NK-92 (cell line): ENCODE data around the gene SAE1.

ENCODE experiments used
- DNase-seq: peaks from one replicate; lab custom pipeline; 2025; ENCODE audit not compliant: unreplicated experiment; lab: John Stamatoyannopoulos, UW

SAE1 gene

DNA sequence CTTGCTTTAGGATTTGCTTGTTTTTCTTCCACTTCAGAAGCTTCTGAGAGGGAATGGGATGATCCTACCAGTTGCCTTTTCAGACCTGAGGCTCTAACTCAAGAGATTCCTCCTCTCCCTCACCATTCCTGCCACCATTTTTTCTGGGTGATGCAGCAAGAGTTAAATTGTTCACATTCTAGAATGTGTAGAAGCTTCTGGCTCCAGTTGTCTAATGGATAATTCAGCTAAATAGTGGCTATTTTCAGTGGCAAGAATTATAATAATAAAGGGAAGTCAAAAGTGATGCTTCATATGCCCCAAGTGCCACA, 79.5 kb downstream of the SAE1 start:
- no peak for DNase-seq

DNA sequence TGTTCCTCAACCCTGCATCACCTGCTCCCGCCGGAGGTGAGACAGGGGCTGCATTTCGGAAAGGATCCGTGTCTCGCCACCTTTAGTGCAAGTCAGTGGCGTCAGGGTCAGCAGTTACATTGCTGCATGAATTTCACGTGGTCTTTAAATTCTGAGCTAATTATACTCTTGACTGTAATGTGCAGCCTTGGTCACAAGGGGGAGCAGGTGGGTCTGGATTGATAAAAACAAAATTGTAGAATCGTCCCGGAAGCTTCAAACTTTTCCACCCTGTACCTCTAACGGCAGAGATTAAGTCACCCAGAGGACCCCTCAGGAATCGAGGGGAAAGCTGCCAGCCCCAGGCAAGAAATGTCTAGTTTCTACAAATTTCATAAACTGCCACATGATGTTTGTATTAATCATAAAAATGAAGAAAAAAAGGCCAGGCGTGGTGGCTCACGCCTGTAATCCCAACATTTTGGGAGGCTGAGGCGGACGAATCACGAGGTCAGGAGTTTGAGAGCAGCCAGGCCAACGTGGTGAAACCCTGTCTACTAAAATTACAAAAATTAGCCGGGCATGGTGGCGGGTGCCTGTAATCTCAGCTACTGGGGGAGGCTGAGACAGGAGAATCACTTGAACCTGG, 80.2 kb downstream of the SAE1 start:
- no peak for DNase-seq

DNA sequence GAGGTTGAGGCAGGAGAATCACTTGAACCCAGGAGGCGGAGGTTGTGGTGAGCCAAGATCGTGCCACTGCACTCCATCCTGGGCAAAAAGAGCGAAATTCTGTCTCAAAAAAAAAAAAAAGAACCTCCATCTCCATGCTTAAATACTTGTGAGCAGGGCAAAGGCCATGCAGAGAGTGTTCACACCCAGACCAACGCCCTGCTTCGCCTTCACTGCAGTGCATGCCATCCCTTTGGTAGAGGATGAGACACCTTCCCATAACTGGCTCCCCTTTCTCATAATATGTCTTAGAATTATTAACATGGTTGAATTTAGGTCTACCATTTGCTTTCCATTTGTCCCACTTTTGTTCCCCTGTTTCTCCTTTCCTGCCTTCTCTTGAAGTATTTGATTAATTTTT, 84.9 kb downstream of the SAE1 start:
- DNase-seq = no peak

DNA sequence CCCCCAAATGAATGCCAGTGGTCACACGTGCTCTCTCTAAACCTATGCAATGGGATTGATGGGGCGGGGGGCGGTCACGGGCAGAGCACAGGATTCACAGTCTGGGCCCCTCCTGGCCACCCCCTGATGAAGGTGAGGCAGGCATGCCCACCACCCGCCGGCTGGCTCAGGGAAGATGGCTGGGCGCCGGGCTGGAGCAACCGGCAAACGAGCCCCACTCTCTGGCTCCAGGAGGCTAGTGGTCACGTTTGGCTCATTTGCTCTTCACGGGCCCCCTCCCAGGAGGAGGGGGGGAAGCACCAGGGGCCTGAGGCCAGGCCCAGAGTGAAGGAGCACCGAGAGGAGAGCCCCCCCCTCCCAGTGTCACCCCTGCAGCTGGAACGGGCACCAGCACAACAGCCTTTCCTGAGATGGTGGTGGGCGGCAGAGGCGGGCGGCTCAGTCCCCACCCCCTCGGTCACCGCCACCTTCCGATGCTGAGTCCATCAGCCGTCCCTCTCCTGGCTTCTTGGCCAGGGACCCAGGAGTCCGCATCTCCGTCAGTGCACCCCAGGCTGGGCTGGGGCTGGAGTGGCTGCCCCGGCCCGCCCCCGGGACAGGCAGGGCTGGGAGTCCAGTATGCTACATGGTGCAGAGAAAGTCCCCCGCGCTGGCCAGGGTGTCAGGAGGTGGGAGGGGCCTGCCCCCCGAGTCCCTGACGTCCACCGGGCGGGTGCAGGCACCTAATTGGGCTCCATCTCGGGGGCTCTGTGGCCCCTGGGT, 90.6 kb downstream of the SAE1 start:
- no peak for DNase-seq

DNA sequence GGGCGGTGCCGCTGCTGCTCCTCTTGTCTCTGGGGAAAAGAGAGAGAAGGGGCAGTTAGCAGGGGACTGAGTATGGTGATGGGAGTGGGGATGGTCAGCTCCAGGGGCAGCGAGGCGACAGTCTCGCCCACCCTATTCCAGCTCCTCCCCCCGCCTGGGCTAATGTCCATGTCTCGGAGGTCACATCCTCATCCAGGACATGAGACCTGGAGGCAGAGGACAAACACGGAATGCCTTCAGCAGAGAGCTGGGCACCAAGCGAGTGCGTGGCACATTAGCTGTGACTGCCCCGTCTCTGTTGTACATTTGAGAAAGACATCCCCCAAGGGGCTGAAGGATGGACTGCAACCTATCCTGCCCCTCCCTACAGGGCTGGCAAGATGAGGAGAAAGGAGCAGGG, 91.3 kb downstream of the SAE1 start:
- no peak for DNase-seq

DNA sequence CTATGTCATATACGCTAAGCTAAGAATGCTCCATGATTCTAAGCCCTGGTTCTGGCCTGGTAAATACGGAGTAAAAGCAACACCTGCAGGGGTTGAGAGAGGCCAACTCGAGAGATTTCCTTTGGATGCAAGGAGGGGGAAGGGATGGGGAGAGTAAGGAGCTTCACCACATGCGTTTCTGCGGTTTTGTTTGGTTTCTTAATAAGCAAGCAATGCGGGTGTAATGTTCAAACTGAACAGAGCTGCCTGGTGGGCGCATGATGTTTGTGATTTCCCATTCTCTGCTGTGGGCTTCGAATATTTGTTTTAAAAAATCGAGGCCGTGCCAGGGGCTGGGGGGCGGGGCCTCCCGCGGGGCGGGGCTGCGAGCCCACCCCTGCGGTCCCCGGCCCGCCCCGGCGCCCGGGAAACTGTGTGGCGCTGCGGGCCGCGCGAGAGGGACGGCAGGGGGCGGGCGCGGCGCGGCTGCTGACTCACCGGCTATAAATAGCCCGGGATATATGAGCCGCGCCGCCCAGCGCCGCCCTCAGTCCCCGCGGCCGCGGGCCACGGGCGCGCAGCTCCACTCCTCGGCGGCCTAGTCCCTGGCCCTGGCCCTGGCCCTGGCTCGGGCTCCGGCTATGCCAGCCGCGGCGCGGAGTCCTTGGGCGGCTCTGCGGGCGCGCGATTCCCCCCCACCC, 95.3 kb downstream of the SAE1 start:
- no peak for DNase-seq

DNA sequence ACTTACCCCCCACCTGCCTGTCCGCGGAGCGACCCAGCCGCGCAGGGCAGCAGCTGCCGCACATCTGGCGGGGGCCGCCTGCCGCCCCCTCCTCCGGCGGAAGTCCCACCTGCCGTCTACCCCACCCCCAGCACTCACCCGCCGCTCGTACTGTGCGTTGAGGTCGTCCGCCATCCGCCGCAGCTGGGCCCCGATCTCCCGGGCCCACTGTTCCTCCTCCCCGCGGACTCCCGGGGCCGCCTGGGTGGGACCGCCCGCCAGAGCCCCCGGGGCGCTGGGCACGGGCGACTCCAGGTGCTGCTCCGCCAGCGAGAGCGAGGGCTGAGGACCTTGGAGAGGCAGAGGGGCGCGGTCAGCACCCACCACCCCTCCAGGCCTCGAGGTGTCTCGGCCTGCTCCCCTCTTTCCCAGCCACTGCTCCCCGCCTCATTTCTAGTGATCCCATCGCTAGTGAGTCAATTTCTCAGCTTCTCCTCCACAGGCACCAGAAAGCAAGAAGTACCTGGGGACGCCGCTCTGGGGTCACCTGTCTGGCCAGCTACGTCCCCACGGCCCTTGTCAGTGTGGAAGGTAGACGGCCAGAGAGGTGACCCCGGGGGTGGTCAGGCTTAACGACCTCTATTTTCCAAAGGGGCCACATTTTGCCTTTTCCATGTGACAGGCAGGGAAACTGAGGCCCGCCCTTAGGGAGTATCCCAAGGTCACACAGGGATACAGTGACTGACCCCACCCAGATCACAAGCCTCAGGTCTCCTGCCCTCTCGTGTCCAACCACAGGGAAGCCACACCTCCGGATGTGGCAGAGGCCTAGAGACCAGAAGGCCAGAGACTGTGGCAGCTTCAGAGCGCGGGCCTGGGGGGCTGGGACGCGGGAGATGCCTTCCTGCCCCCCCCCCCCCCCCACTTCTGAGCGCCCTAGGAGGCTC, 96.1 kb downstream of the SAE1 start:
- DNase-seq = no peak

DNA sequence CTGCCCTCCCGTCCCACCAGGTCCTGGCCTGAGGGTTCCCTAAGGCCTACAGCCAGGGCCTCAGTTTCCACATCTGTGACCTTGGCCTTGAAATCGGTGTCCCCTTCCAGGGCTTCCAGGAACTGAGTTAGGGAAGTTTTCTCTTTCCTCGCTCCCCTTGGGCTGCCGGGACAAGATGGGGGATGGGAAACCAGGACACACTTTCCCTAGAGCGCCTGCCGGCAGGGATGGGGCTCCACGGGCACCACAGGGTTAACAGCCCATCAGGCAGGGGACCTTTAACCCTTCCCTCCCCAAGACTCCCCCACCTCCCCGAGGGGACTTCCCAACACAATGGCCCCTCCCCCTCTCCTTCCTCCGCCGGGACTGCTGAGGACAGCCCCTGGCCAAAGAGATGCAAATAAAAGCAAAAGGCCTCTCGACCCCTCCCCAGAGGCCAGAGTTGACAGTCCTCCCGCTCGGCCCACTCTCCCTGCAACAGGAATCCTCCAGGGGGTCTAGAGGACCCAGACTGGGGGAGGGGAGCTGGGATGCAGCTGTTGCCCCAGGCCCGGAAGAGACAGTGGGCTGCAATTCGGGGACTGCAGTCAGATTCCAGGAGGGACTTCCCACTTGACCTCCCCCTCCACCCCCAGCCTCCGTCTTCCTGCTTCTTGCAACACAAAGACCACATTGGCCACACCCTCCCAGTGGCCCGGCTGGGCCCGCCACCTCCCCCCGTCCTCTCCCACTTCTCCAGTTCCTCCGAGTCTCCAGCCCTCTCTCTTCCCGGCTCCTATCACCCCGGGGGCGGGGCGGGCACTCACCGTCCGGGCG, 96.9 kb downstream of the SAE1 start:
- no peak for DNase-seq

DNA sequence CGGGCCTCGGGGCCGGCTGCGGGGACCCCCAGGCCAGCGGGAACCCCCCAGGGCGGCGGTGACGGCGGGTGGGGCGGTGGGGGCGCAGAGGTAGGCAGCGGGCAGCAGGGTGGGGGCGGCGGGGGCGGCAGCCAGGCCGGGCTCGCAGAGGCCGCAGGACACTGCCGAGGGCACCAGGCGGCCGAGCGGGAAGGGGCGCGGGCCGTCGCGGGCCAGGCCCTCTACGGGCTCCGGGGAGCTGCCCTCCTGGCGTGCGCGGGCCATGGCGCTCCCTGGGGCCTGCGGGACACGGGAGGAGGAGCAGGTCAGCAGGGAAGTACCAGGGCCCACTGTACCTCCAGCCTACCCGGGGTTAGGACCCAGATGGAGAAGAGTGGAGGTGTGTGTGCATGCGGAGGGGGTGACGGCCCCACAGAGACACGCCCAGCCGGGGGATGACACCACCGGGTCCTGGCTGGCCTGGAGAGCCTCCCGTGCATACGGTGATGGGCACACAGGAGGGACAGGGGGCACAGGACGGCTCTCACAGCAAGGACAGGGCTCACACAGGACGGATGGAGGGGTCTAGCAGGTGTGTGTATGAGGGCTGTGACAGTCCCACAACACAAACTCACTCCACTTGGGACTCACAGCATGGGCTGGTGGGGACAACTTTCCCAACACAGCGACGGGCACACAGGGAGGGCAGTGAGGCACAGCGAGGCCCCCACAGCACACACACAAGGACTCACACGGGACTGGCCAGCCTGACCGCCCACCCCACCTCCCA, 97.7 kb downstream of the SAE1 start:
- no peak for DNase-seq

DNA sequence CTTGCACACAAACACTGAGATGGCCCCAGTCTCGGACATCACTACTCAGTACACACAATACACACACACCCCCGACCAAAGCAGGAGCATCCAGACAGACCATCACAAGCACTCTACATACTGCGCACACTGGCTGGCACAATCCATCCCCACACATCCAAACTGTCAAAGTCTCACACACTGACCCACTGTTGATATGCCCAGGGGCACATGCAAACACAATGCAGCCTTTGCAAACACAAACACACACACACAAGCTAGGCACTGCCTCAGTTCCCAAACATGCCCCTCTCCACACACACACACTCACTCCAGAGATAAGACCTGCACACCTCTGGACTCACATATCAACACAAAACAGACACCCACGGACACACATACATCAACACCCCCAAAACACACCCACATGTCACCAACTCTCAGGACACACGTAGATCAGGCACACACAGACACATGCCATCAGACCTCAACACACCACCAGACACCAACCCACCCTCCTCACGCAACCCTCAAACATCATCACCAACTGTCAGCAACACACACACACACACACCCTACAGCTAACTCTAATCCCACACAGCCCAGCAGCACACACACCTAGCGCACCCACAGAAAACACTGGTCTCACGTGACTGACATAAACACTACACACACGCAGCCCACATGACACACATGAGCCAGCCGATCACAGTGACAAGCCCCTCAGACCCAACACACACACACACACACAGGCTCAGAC, 98.5 kb downstream of the SAE1 start:
- no peak for DNase-seq

DNA sequence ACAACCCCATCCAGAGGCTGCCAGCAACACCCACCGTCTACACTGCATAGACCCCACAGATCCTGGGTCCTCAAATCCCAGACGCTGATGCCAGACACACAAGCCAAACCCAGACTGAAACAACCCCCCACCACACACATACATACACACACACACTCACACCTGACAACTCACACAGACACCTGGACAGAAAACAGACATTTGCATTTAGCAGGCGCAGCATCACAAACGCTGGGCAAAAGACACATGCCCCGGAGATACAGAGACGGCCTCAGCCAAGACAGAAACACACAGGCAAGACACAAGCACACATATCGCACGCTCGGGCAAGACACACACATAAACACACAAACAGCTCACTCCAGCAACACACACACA, 99.0 kb downstream of the SAE1 start:
- DNase-seq = no peak

DNA sequence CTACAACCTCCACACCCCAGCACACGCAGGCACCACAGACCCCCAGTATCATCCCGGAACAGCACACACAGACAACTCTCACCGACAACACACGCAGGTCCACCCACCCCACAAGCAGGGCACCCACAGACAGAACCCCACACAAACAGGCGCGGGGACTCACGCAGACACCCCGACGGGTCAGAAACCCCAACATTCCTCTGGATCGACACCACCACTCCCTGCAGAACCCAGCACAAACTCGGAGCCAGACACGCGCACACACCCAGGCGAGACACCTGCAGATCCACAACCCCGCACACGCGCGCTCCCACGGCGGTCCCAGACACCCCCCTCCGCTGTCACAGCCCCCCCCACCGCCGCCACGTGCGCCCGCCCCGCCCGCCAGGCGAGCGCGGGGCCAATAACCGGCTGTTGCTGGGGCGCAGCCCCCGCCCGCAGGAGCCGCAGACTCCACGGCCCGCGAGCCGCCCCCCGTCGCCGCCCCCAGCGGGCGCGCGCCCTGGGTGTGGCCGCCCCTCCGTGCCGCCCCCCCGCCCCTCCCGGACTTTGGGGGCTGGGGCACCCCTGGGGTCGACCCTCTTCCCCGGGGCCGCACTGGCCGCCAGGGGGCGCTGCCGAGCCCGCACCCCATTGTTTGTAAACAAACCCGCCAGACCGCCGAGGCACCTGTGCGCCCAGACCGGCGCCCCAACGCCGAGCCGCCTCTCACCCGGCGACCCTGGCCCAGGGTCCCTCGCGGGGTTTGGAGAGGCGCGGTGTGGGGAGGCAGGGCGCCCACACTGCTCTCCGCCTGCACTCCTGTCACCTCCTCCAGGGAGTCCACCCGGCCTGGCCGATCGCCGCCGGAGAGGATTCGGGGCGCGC, 99.7 kb downstream of the SAE1 start:
- no peak for DNase-seq

DNA sequence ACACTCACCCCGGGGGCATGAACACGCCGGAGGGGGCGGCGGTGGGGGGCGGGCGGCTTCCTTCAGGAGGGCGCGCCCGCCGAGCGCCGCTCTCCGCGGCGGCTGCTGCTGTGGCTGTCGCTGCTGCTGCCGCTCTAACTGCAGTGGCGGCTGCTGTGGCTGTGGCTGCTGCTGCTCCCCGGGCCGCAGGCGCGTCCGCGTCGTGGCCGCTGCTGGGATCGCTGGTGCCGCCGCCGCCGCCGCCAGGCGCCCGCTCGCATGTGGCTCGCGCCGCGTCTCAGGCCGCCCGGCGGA, 100.2 kb downstream of the SAE1 start, which contains the start of gene BBC3:
TSS of gene BBC3 (minus strand) at position 279 of the 294 bp plus-strand sequence. CDS start 2,768 bp downstream, outside the sequence.
- DNase-seq = no peak

DNA sequence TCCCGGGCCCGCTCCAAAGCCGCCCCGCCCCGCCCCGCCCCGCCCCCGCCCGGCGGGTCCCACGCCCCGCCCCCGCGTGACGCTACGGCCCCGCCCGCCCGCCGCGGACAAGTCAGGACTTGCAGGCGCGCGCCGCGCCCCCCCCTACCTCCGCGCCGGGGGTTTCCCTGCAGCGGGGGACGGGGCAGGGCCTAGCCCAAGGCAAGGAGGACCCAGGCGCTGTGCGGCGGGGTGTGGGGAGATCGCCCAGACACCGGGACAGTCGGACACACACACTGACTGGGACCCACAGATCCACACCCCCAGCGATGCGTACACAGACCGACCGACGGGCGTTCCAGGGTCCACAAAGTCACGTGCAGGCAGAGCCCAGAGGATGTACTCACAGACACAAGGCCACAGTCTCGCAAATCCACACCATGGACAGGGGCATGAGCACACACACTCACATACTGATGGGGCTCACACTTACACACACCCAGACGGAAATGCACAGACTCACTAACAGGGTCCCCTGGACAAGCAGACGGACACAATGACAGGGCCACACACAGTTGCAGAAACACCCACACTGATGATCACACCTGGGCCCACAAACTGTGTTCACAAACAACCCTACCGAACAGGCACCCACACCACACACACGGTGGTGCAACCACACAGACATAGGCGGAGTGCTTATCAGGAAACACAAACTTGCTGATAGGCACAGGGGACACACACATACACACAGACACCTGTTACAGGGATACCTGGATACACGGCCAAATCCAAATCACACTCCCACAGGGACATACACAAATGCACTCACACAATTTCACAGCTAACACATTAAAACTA, 100.8 kb downstream of the SAE1 start:
- no peak for DNase-seq

DNA sequence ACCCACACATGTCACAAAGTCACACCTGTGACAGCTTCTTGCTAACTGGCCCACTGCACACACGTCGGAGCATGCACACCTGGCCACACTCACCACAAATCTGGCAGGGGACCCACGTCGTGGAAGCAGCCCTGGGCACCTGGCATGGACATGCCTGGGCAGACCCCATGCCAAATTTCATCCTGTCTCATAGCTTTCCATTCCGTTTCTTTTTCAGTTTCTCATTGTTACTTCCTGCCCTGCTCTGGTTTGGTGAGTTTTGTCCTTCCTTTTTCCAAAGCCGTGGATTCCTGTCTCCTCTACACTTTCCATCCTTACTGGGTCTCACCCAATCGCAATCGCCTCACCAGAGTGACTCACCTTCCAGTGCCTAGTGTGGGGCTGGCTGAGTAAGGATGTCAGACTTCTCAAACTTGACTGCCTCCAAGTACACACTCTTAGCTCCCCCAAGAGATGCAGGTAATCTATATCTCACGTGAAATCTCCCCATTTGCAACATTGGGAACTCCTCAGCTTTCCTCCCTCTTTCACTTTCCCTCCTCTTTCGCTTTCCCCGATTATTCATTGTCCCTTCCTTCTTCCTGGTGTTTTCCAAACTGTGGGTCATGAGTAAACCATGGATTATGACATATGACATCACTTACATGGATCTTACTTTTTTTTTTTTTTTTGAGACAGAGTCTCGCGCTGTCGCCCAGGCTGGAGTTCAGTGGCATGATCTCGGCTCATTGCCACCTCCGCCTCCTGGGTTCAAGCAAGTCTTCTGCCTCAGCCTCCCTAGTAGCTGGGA, 102.0 kb downstream of the SAE1 start:
- no peak for DNase-seq

DNA sequence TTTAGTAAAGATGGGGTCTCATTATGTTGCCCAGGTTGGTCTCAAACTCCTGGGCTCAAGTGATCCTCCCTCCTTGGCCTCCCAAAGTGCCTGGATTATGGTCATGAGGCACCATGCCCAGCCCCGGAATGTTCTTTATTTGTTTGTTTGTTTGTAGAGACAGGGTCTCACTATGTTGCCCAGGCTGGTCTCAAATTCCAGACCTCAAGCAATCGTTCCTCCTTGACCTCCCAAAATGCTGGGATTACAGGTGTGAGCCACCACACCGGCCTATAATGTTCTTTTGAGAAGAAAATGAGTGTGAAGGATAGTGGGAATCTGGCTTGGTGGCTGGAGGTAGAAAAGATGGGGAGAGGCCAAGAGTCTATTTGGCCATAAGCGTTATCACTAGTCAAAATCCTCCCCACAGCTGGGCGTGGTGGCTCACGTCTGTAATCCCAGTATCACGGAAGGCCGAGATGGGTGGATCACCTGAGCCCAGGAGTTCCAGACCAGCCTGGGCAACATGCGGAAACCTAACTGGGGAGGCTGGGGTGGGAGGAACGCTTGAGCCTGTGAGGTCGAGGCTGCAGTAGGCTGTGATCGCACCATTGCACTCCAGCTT, 105.5 kb downstream of the SAE1 start:
- DNase-seq = no peak
